Suprapubic skin (tissue), 4 donors: ENCODE measurements around the gene VPS9D1.

Experiments used
- POLR2A ChIP-seq, 2 donors: fragments of 450-650 bp; IDR thresholded peaks; one replicate each; pipeline ENCODE4 v1.6.1; 2017; ENCODE audit warnings: antibody characterized with exemption in 2 of 2, mild to moderate bottlenecking in 2 of 2, moderate library complexity in 2 of 2
- POLR2AphosphoS5 ChIP-seq, 3 donors: sonication (generic); formaldehyde crosslinking; IDR thresholded peaks; one replicate each; pipeline ENCODE4 v1.6.1; 2017; ENCODE audit warnings: antibody characterized with exemption in 3 of 3
- TF ChIP-seq, protein P1 (sequence below), 2 donors: fragments of 200-600 bp in 1 of 2; fragments of 450-650 bp in 1 of 2; sonication (generic) in 1 of 2; IDR thresholded peaks; one replicate each; pipeline ENCODE4 v1.5.1; 2016 to 2019; ENCODE audit warnings: antibody characterized with exemption in 2 of 2, mild to moderate bottlenecking in 1 of 2, moderate library complexity in 1 of 2

DNA sequence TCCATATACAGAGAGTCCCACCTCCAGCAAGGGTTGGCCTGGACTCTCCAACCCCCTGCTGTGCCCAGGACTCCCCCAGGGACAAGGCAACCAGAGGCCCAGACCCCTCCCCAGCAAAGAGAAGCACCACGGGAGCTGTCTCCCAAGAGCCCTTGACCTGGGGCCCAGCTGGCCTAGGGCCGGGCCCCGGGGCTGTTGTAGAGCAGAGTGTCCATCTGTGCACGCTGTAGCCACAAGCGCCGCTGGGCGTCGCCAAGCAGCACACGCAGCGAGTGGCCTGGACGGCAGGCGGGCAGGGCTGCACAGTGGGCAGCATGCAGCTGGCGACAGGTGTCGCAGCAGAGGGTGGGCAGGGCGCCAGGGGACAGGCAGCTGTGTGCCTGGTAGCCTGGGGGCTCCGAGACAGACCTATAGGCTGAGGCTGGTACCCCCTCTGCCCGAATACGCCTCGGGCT, 23.5 kb downstream of the VPS9D1 start:
- TF ChIP-seq, protein P1, sequence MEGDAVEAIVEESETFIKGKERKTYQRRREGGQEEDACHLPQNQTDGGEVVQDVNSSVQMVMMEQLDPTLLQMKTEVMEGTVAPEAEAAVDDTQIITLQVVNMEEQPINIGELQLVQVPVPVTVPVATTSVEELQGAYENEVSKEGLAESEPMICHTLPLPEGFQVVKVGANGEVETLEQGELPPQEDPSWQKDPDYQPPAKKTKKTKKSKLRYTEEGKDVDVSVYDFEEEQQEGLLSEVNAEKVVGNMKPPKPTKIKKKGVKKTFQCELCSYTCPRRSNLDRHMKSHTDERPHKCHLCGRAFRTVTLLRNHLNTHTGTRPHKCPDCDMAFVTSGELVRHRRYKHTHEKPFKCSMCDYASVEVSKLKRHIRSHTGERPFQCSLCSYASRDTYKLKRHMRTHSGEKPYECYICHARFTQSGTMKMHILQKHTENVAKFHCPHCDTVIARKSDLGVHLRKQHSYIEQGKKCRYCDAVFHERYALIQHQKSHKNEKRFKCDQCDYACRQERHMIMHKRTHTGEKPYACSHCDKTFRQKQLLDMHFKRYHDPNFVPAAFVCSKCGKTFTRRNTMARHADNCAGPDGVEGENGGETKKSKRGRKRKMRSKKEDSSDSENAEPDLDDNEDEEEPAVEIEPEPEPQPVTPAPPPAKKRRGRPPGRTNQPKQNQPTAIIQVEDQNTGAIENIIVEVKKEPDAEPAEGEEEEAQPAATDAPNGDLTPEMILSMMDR (IDR thresholded peaks at IDR 0.05) = no peak
- TF ChIP-seq POLR2A (IDR thresholded peaks at IDR 0.05) = no peak
- no peak for TF ChIP-seq POLR2AphosphoS5 (IDR thresholded peaks at IDR 0.05)
